Progenitor cell of endocrine pancreas (in vitro differentiated cells): ENCODE data around the gene MERTK. TPM values are rescaled to one million over a fixed set of nuclear protein-coding genes. Genes with fewer than 3 reads are reported as not detected.

ENCODE experiments used
- DNase-seq: peaks from one replicate; pipeline ENCODE4 v3.0.0; 2021; ENCODE audit warnings: low spot score; ENCODE audit not compliant: unreplicated experiment
- H3K27ac Mint-ChIP-seq: 2 replicates; pipeline ENCODE4 v1.8.0; 2021; ENCODE audit warnings: mild to moderate bottlenecking, moderate library complexity, mixed read lengths
- H3K27me3 Mint-ChIP-seq: 2 replicates; pipeline ENCODE4 v1.8.0; 2021; ENCODE audit warnings: mixed read lengths
- H3K36me3 Mint-ChIP-seq: 2 replicates; pipeline ENCODE4 v1.8.0; 2022; ENCODE audit warnings: mixed read lengths; ENCODE audit not compliant: insufficient read depth
- H3K4me1 Mint-ChIP-seq: 2 replicates; pipeline ENCODE4 v1.8.0; 2021; ENCODE audit warnings: low read depth, mixed read lengths
- H3K4me3 Mint-ChIP-seq: 2 replicates; pipeline ENCODE4 v1.8.0; 2021; ENCODE audit warnings: low read depth, mild to moderate bottlenecking, moderate library complexity, mixed read lengths
- H3K9me3 Mint-ChIP-seq: 2 replicates; pipeline ENCODE4 v1.8.0; 2021; ENCODE audit warnings: low read depth, mixed read lengths
- total RNA-seq: library from RNA; stranded (reverse); gene quantifications from 2 replicates; pipeline ENCODE4 v1.2.1, GENCODE V29; 2021
- TF ChIP-seq, protein P1 (sequence below): fragments of 200-600 bp; sonication (generic); IDR thresholded peaks from one replicate; pipeline ENCODE4 v1.5.0; 2021; ENCODE audit warnings: antibody characterized with exemption, mild to moderate bottlenecking; ENCODE audit not compliant: unreplicated experiment

The MERTK gene
- total RNA-seq, 1 donor from 2014 or later = 20.1 TPM

DNA sequence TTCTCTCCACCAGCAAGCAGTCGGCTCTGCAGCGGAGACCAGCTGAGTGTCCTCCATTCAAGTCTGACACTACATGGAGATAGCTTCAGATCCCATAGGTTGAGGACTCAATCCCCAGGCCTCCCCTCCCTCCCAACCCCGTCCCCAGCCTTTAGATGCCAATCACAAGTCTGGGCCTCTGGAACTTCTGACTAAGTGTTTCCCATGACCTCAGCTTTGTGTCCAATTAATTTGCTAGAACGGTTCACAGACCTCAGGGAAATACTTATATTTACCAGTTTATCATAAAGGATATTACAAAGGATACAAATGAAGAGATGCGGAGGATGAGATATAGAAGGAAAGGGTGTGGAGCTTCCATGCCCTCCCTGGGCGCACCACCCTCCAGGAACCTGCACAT is 77.4 kb downstream of the MERTK start:
- Mint-ChIP-seq H3K27me3 (no peaks in the 10 kb centered on the region), H3K36me3 (peaks cover 41% of the 10 kb centered on the region), H3K4me1 (peaks cover 12% of the 10 kb centered on the region), H3K9me3 (no peaks in the 10 kb centered on the region), H3K27ac (no peak overlapping the region), H3K4me3 (no peak overlapping the region)
- TF ChIP-seq, protein P1, sequence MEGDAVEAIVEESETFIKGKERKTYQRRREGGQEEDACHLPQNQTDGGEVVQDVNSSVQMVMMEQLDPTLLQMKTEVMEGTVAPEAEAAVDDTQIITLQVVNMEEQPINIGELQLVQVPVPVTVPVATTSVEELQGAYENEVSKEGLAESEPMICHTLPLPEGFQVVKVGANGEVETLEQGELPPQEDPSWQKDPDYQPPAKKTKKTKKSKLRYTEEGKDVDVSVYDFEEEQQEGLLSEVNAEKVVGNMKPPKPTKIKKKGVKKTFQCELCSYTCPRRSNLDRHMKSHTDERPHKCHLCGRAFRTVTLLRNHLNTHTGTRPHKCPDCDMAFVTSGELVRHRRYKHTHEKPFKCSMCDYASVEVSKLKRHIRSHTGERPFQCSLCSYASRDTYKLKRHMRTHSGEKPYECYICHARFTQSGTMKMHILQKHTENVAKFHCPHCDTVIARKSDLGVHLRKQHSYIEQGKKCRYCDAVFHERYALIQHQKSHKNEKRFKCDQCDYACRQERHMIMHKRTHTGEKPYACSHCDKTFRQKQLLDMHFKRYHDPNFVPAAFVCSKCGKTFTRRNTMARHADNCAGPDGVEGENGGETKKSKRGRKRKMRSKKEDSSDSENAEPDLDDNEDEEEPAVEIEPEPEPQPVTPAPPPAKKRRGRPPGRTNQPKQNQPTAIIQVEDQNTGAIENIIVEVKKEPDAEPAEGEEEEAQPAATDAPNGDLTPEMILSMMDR = no peak
- no peak for DNase-seq

DNA sequence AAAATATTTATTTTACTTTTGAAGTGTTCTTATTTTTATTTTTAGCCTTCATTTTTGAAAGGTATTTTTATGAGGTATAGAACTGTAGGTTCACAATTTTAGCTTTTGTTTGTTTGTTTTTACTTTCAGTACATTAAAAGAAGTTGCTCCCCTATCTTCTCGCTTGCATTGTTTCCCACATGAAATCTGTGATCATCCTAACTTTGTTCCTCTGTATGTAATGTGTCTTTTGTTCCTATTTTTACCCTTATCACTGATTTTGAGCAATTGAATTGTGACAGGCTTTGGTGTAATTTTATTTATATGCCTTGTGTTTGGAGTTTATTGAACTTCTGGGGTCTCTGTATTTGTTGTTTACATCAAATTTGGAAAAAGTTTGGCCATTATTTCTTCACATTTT is 78.8 kb downstream of the MERTK start:
- no peaks in the 10 kb centered on the region for H3K9me3 Mint-ChIP-seq
- H3K27ac Mint-ChIP-seq = no peak overlapping the region
- no peak overlapping the region for H3K4me3 Mint-ChIP-seq
- H3K27me3 Mint-ChIP-seq = no peaks in the 10 kb centered on the region
- peaks cover 41% of the 10 kb centered on the region for H3K36me3 Mint-ChIP-seq
- H3K4me1 Mint-ChIP-seq = peaks cover 12% of the 10 kb centered on the region
- TF ChIP-seq, protein P1 = no peak
- no peak for DNase-seq

DNA sequence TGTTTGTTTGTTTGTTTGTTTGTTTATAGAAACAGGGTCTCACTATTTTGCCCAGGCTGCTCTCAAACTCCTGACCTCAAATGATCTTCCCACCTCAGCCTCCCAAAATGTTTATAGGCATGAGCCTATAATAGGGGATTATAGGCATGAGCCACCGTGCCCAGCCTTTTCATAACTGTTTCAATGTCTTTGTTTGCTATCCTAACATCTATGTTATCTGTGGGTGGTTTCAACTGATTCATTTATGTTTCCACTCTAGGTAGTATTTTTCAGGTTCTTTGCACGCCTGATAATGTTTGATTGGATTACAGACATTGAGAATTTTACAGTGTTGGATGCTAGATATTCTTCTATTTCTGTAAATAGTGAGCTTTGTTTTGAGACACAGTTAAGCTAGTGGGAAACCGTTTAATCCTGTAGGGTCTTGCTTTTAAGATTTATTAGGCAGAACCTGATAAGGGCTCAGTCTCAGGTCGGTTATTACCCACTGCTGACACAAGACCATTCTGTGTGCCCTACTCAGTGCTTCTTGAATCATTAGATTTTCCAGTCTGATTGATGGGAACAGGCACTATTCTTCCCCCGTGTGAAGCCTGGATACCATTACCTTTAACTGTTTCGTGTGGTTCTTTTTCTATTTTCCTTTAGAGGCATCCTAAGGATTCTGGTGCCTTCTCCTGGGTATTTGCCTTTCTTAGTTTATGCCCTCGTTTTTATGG is 80.2 kb downstream of the MERTK start:
- Mint-ChIP-seq H3K27ac (no peak overlapping the region), H3K36me3 (peaks cover 42% of the 10 kb centered on the region), H3K4me1 (peaks cover 12% of the 10 kb centered on the region), H3K9me3 (no peaks in the 10 kb centered on the region), H3K4me3 (no peak overlapping the region), H3K27me3 (no peaks in the 10 kb centered on the region)
- no peak for DNase-seq
- TF ChIP-seq, protein P1 = no peak

DNA sequence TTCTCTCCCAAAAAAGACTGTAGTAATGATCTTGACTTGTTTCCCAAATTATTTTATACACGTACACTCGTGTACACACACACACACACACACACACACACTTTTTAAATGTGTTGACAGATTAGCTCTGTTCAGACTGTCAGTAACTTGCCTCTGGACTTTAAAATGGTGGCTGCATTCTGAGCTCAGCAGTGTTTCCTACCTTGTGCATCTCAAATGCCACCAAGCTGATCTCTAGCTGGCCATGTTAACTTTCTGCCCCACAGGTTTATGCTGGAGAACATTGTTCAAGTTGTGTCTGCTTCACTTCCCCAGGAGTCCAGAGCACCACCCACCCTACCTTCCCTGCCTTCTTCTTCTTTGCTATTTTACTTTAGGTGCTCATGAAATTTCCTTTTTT is 83.3 kb downstream of the MERTK start:
- Mint-ChIP-seq H3K36me3 (peaks cover 33% of the 10 kb centered on the region), H3K27me3 (no peaks in the 10 kb centered on the region), H3K4me3 (no peak overlapping the region), H3K4me1 (peaks cover 8% of the 10 kb centered on the region), H3K27ac (no peak overlapping the region), H3K9me3 (no peaks in the 10 kb centered on the region)
- no peak for DNase-seq
- TF ChIP-seq, protein P1 = no peak

DNA sequence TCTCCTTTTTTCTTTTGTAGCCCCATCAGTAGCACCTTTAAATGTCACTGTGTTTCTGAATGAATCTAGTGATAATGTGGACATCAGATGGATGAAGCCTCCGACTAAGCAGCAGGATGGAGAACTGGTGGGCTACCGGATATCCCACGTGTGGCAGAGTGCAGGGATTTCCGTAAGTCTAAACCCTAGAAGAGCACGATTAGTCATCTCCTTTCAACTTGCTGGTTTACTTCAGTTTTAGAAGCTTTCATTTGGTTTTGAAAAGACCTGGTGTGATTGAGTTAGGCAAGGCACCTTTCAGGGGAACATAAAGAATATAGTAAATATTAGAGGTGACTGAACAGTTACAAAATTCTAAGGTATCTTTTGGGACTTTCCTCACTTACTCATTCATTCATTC is 84.4 kb downstream of the MERTK start:
- no peaks in the 10 kb centered on the region for H3K27me3 Mint-ChIP-seq
- no peaks in the 10 kb centered on the region for H3K9me3 Mint-ChIP-seq
- TF ChIP-seq, protein P1 = no peak
- DNase-seq = no peak
- peaks cover 23% of the 10 kb centered on the region for H3K36me3 Mint-ChIP-seq
- H3K27ac Mint-ChIP-seq = no peak overlapping the region
- H3K4me1 Mint-ChIP-seq = peaks cover 8% of the 10 kb centered on the region
- H3K4me3 Mint-ChIP-seq = no peak overlapping the region
